ENCODE measurements around the gene SLC35C1. TPM values are rescaled to one million over a fixed set of nuclear protein-coding genes. Genes with fewer than 3 reads are reported as not detected.

SLC35C1 gene
- total and polyA plus RNA-seq, 2 of the 13 experiments (the other 11 are each of a cell fraction or from before 2014, with no cell fraction given): 2.9 to 7.0 TPM

- peak; percentile 48; the same call in 1 of the 2 replicates for TF ChIP-seq HDAC1 (CRISPR knock-in tag; IDR thresholded peaks at IDR 0.05)
- TF ChIP-seq ZNF850 (CRISPR knock-in tag; conservative IDR thresholded peaks at IDR 0.05): no peak
- peak; percentile 21; the same call in 1 of the 2 replicates for TF ChIP-seq KDM5A (IDR thresholded peaks at IDR 0.05; ENCODE audit: borderline replicate concordance, low read length)
- TF ChIP-seq ZNF232 (CRISPR knock-in tag; IDR thresholded peaks at IDR 0.05; ENCODE audit: borderline replicate concordance): 0 out of 2 replicates have a peak, but pooled peaks have one; percentile 39
- TF ChIP-seq NFE2L2 (IDR thresholded peaks at IDR 0.05; ENCODE audit: low read length): no peak
- TF ChIP-seq RARA (CRISPR knock-in tag; IDR thresholded peaks at IDR 0.05): peak; percentile 58; the same call in 1 of the 2 replicates
- no peak for TF ChIP-seq ZNF124 (CRISPR knock-in tag; IDR thresholded peaks at IDR 0.05)
- TF ChIP-seq ZNF687 (CRISPR knock-in tag; IDR thresholded peaks at IDR 0.05): peak; percentile 58
- no peak for TF ChIP-seq THYN1 (CRISPR knock-in tag; IDR thresholded peaks at IDR 0.05; ENCODE audit: borderline replicate concordance, low read depth)
- TF ChIP-seq ZNF335 (CRISPR knock-in tag; IDR thresholded peaks at IDR 0.05): peak; percentile 59; the same call in 1 of the 2 replicates
- TF ChIP-seq ZNF710 (CRISPR knock-in tag; IDR thresholded peaks at IDR 0.05; ENCODE audit: borderline replicate concordance): 0 out of 2 replicates have a peak, but pooled peaks have one; percentile 30
- TF ChIP-seq HMGXB3 (CRISPR knock-in tag; IDR thresholded peaks at IDR 0.05; ENCODE audit: borderline replicate concordance): peak; percentile 57; the same call in 1 of the 2 replicates
Measured at GRCh38 chr11:45843158-45843924, 38.4 kb downstream of the SLC35C1 start (continued).

Data from HepG2 (cell line).